Measurements from ENCODE around the gene ZNF304. TPM values are rescaled to one million over a fixed set of nuclear protein-coding genes. Genes with fewer than 3 reads are reported as not detected.
A peak's percentile ranks its signal among the peaks of the same experiment; 100 is the strongest.

Gene ZNF304
- total and polyA plus RNA-seq, 2 of the 13 experiments (the other 11 are each of a cell fraction or from before 2014, with no cell fraction given) = 3.4 to 8.0 TPM

DNA sequence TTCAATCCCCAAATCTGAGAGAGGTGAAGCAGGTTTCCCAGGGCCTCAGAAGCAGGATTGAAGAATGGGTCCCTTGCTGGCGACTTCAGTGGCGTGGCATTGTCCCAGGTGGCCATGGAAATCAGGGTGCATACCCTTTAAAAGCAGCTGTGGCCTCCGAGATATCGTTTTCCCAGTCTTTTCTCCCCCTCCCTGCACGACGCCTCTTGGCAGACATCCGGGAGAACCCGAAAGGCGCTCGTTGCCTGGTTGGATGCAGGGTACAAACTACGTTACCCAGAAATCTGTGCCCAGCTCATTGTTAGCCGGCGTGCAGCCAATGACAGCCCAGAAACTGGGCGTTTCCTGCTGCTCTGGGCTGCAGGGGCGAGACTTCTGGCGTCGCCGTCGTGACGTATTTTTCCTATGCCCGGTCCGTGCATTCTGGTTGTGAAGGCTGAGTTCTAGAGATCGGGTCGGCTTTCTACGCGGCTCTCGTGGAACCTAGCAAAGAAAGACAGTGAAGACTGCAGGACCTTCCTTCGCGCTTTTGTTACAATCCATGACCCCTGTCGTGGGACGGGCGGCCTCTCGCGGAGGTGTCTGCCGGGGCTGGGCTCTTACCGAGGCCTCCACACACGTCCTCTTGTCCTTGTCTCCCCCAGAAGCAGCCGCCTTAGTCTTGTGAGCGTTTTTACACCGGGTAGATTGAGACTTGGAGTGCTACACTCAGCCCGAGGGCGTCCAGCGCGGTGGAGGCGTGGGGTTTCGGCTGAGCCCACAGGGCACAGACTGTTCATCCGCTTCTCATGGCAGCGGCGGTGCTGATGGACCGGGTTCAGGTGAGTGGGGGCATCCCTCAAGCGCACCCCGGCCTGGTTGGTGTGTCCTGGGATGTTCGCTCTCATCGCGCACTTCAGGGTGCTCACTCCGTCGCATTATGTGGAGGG lies at the start of gene ZNF304 (continued):
- TF ChIP-seq ZNF20 (CRISPR knock-in tag; IDR thresholded peaks at IDR 0.05) = no peak; the same call in 1 of the 2 replicates
- TF ChIP-seq DNMT1 (CRISPR knock-in tag; IDR thresholded peaks at IDR 0.05) = no peak
- TF ChIP-seq SRSF9 (IDR thresholded peaks at IDR 0.05; ENCODE audit: borderline replicate concordance, insufficient read depth, low read depth, low read length, poor library complexity, severe bottlenecking) = no peak
- no peak; the same call in 1 of the 2 replicates for TF ChIP-seq ZSCAN25 (CRISPR knock-in tag; IDR thresholded peaks at IDR 0.05)
- no peak for TF ChIP-seq ZNF292 (CRISPR knock-in tag; IDR thresholded peaks at IDR 0.05; ENCODE audit: borderline replicate concordance, low read depth)
- TF ChIP-seq ASH2L (IDR thresholded peaks at IDR 0.05; ENCODE audit: insufficient read length, low read depth, low read length) = peak; percentile 84
- TF ChIP-seq ZKSCAN1 (IDR thresholded peaks at IDR 0.05; ENCODE audit: low read length) = no peak
- TF ChIP-seq, protein P1, sequence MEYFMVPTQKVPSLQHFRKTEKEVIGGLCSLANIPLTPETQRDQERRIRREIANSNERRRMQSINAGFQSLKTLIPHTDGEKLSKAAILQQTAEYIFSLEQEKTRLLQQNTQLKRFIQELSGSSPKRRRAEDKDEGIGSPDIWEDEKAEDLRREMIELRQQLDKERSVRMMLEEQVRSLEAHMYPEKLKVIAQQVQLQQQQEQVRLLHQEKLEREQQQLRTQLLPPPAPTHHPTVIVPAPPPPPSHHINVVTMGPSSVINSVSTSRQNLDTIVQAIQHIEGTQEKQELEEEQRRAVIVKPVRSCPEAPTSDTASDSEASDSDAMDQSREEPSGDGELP (IDR thresholded peaks at IDR 0.05; ENCODE audit: borderline replicate concordance, low read depth) = no peak
- no peak for TF ChIP-seq ZNF558 (CRISPR knock-in tag; IDR thresholded peaks at IDR 0.05; ENCODE audit: borderline replicate concordance)
- TF ChIP-seq, protein P2, sequence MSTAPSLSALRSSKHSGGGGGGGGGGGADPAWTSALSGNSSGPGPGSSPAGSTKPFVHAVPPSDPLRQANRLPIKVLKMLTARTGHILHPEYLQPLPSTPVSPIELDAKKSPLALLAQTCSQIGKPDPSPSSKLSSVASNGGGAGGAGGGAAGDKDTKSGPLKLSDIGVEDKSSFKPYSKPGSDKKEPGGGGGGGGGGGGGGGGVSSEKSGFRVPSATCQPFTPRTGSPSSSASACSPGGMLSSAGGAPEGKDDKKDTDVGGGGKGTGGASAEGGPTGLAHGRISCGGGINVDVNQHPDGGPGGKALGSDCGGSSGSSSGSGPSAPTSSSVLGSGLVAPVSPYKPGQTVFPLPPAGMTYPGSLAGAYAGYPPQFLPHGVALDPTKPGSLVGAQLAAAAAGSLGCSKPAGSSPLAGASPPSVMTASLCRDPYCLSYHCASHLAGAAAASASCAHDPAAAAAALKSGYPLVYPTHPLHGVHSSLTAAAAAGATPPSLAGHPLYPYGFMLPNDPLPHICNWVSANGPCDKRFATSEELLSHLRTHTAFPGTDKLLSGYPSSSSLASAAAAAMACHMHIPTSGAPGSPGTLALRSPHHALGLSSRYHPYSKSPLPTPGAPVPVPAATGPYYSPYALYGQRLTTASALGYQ (CRISPR knock-in tag; IDR thresholded peaks at IDR 0.05) = no peak
- TF ChIP-seq, protein P3, sequence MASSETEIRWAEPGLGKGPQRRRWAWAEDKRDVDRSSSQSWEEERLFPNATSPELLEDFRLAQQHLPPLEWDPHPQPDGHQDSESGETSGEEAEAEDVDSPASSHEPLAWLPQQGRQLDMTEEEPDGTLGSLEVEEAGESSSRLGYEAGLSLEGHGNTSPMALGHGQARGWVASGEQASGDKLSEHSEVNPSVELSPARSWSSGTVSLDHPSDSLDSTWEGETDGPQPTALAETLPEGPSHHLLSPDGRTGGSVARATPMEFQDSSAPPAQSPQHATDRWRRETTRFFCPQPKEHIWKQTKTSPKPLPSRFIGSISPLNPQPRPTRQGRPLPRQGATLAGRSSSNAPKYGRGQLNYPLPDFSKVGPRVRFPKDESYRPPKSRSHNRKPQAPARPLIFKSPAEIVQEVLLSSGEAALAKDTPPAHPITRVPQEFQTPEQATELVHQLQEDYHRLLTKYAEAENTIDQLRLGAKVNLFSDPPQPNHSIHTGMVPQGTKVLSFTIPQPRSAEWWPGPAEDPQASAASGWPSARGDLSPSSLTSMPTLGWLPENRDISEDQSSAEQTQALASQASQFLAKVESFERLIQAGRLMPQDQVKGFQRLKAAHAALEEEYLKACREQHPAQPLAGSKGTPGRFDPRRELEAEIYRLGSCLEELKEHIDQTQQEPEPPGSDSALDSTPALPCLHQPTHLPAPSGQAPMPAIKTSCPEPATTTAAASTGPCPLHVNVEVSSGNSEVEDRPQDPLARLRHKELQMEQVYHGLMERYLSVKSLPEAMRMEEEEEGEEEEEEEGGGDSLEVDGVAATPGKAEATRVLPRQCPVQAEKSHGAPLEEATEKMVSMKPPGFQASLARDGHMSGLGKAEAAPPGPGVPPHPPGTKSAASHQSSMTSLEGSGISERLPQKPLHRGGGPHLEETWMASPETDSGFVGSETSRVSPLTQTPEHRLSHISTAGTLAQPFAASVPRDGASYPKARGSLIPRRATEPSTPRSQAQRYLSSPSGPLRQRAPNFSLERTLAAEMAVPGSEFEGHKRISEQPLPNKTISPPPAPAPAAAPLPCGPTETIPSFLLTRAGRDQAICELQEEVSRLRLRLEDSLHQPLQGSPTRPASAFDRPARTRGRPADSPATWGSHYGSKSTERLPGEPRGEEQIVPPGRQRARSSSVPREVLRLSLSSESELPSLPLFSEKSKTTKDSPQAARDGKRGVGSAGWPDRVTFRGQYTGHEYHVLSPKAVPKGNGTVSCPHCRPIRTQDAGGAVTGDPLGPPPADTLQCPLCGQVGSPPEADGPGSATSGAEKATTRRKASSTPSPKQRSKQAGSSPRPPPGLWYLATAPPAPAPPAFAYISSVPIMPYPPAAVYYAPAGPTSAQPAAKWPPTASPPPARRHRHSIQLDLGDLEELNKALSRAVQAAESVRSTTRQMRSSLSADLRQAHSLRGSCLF (CRISPR knock-in tag; IDR thresholded peaks at IDR 0.05; ENCODE audit: borderline replicate concordance) = no peak
- TF ChIP-seq, protein P4, sequence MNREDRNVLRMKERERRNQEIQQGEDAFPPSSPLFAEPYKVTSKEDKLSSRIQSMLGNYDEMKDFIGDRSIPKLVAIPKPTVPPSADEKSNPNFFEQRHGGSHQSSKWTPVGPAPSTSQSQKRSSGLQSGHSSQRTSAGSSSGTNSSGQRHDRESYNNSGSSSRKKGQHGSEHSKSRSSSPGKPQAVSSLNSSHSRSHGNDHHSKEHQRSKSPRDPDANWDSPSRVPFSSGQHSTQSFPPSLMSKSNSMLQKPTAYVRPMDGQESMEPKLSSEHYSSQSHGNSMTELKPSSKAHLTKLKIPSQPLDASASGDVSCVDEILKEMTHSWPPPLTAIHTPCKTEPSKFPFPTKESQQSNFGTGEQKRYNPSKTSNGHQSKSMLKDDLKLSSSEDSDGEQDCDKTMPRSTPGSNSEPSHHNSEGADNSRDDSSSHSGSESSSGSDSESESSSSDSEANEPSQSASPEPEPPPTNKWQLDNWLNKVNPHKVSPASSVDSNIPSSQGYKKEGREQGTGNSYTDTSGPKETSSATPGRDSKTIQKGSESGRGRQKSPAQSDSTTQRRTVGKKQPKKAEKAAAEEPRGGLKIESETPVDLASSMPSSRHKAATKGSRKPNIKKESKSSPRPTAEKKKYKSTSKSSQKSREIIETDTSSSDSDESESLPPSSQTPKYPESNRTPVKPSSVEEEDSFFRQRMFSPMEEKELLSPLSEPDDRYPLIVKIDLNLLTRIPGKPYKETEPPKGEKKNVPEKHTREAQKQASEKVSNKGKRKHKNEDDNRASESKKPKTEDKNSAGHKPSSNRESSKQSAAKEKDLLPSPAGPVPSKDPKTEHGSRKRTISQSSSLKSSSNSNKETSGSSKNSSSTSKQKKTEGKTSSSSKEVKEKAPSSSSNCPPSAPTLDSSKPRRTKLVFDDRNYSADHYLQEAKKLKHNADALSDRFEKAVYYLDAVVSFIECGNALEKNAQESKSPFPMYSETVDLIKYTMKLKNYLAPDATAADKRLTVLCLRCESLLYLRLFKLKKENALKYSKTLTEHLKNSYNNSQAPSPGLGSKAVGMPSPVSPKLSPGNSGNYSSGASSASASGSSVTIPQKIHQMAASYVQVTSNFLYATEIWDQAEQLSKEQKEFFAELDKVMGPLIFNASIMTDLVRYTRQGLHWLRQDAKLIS (CRISPR knock-in tag; IDR thresholded peaks at IDR 0.05) = no peak
- TF ChIP-seq, protein P5, sequence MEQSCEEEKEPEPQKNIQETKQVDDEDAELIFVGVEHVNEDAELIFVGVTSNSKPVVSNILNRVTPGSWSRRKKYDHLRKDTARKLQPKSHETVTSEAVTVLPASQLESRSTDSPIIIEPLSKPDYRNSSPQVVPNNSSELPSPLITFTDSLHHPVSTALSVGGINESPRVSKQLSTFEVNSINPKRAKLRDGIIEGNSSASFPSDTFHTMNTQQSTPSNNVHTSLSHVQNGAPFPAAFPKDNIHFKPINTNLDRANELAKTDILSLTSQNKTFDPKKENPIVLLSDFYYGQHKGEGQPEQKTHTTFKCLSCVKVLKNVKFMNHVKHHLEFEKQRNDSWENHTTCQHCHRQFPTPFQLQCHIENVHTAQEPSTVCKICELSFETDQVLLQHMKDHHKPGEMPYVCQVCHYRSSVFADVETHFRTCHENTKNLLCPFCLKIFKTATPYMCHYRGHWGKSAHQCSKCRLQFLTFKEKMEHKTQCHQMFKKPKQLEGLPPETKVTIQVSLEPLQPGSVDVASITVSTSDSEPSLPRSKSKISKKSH (CRISPR knock-in tag; IDR thresholded peaks at IDR 0.05; ENCODE audit: borderline replicate concordance) = peak; percentile 15; the same call in 1 of the 2 replicates

All from HepG2 (cell line).